Spleen (tissue), 11 donors: ENCODE data around the gene LPO. TPM values are rescaled to one million over a fixed set of nuclear protein-coding genes. Genes with fewer than 3 reads are reported as not detected.

ENCODE experiments used
- DNase-seq: peaks from one replicate; pipeline ENCODE4 v3.0.0-alpha.2; 2020
- H3K27ac ChIP-seq, 8 donors: fragments of 200-600 bp; sonication (generic) in 7 of 8; 1 replicate in 4 of 8; 2 replicates in 4 of 8; pipeline versions ENCODE4 v1.5.0 to v1.8.0; 2016 to 2021; ENCODE audit warnings: inconsistent platforms in 4 of 8, mild to moderate bottlenecking in 4 of 8, moderate library complexity in 1 of 8
- H3K27me3 ChIP-seq, 7 donors: fragments of 200-600 bp; sonication (generic) in 6 of 7; replicated peaks in 1 of 7; 1 replicate in 4 of 7; 2 replicates in 3 of 7; pipeline versions ENCODE4 v1.5.0 to v1.8.0; 2016 to 2021; ENCODE audit warnings: inconsistent platforms in 3 of 7, mild to moderate bottlenecking in 1 of 7
- H3K36me3 ChIP-seq, 6 donors: fragments of 200-600 bp; sonication (generic) in 5 of 6; 1 replicate in 4 of 6; 2 replicates in 2 of 6; pipeline versions ENCODE4 v1.5.0 to v1.8.0; 2016 to 2021; ENCODE audit warnings: inconsistent platforms in 2 of 6
- H3K4me1 ChIP-seq, 6 donors: fragments of 200-600 bp; sonication (generic) in 5 of 6; 1 replicate in 3 of 6; 2 replicates in 3 of 6; pipeline versions ENCODE4 v1.5.0 to v1.8.0; 2016 to 2021; ENCODE audit warnings: inconsistent platforms in 3 of 6
- H3K4me3 ChIP-seq, 8 donors: fragments of 200-600 bp; sonication (generic) in 7 of 8; 1 replicate in 4 of 8; 2 replicates in 4 of 8; pipeline versions ENCODE4 v1.5.0 to v1.8.0; 2016 to 2021; ENCODE audit warnings: inconsistent platforms in 4 of 8, mild to moderate bottlenecking in 4 of 8, moderate library complexity in 2 of 8
- H3K9me3 ChIP-seq, 8 donors: fragments of 200-600 bp; sonication (generic) in 7 of 8; 1 replicate in 4 of 8; 2 replicates in 4 of 8; pipeline versions ENCODE4 v1.5.0 to v1.8.0; 2016 to 2021; ENCODE audit warnings: inconsistent platforms in 4 of 8
- POLR2A ChIP-seq, 3 donors: fragments of 450-650 bp; IDR thresholded peaks; one replicate each; pipeline ENCODE4 v1.5.1; 2017; ENCODE audit warnings: antibody characterized with exemption in 3 of 3, mild to moderate bottlenecking in 1 of 3
- POLR2AphosphoS5 ChIP-seq, 3 donors: sonication (generic); formaldehyde crosslinking; IDR thresholded peaks; one replicate each; pipeline ENCODE4 v1.5.1; 2017; ENCODE audit warnings: antibody characterized with exemption in 3 of 3
- WGBS, 5 donors: extraction: QIAGEN DNeasy Blood & Tissue Kit in 3 of 5; methylation state at CpG; one replicate each; pipeline versions ENCODE4 v1.1.5 to v1.1.7; 2013 to 2018; 5-methylcytosine and 5-hydroxymethylcytosine counted together
- intact Hi-C: fragments of 100-400 bp; cut with DNase I; formaldehyde crosslinking; loops from one replicate; pipeline ENCODE4 v1.15.0; 2023; ENCODE audit warnings: low total_unique reads
- polyA plus RNA-seq, 3 donors: library from polyadenylated mRNA; stranded (reverse); fragments of 200-250 nt; gene quantifications; one replicate each; pipeline ENCODE4 v1.2.1, GENCODE V29; 2013
- total RNA-seq, 7 donors: library from RNA; depleted of rRNA in 3 of 7; stranded (reverse); fragments of >200 nt in 3 of 7; fragmentation: NEBNext Ultra II Directional in 4 of 7; extraction: Animal tissue kit (Norgen Biotek cat#: 25700) in 4 of 7; gene quantifications; one replicate each; pipeline versions ENCODE4 v1.1.0 to v1.2.1, GENCODE V29; 2016 to 2021
- TF ChIP-seq, protein P1 (sequence below), 11 experiments: fragments of 200-600 bp in 7 of 11; fragments of 450-650 bp in 4 of 11; sonication (generic) in 4 of 11; IDR thresholded peaks in 8 of 11; conservative IDR thresholded peaks in 3 of 11; 1 replicate in 7 of 11; 2 replicates in 4 of 11; pipeline versions ENCODE4 v1.4.0 to v1.8.0; 2016 to 2021; ENCODE audit warnings: antibody characterized with exemption in 11 of 11, inconsistent platforms in 4 of 11, mild to moderate bottlenecking in 1 of 11
- donor health status: healthy with polysubstance abuse.
- donor health status: DM: no; HTN: no; CAD: no; lungs with moderate emphysema.
- donor health status: DM: no; HTN: no; CAD: no.
- donor health status: Bipolar disorder and iron deficiency.
- donor health status: healthy.
- donor health status: DM: no; HTN: no; CAD: no.
- donor health status: DM: yes; HTN: yes; CAD: no.

Gene LPO
- total and polyA plus RNA-seq, 10 donors, result 0.02 to 0.10 (median 0.06) TPM; not detected in 7

DNA sequence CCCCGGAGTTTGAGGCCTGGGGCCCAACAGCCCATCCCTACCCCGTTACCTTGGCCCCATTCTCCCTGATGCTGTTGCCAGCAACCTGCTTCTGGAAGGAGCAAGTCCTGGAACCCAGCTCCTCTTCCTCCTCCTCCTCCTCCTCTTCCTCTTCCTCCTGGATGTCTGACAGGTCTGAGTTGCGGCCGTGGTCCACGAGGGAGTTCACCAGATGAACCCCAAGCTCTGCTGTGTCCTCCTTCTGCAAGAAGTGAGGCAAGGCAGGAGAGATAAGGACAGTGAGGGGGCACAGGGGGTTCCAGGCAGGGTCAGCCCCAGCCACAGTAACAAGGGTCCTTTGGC, 71.5 kb downstream of the LPO start:
- Histone ChIP-seq H3K4me3 (no peak overlapping the region), H3K27ac (no peak overlapping the region), H3K9me3 (no peaks in the 10 kb centered on the region), H3K27me3 (no peaks in the 10 kb centered on the region), H3K4me1 (peaks cover 0 to 11% (median 0%) of the 10 kb centered on the region in 6 donors), H3K36me3 (peaks cover 0 to 50% (median 0%) of the 10 kb centered on the region in 6 donors)
- DNase-seq, result no peak
- TF ChIP-seq, protein P1, sequence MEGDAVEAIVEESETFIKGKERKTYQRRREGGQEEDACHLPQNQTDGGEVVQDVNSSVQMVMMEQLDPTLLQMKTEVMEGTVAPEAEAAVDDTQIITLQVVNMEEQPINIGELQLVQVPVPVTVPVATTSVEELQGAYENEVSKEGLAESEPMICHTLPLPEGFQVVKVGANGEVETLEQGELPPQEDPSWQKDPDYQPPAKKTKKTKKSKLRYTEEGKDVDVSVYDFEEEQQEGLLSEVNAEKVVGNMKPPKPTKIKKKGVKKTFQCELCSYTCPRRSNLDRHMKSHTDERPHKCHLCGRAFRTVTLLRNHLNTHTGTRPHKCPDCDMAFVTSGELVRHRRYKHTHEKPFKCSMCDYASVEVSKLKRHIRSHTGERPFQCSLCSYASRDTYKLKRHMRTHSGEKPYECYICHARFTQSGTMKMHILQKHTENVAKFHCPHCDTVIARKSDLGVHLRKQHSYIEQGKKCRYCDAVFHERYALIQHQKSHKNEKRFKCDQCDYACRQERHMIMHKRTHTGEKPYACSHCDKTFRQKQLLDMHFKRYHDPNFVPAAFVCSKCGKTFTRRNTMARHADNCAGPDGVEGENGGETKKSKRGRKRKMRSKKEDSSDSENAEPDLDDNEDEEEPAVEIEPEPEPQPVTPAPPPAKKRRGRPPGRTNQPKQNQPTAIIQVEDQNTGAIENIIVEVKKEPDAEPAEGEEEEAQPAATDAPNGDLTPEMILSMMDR (IDR thresholded peaks at IDR 0.05 in 8 of 11, conservative IDR thresholded peaks at IDR 0.05 in 3 of 11), result no peak
- TF ChIP-seq POLR2AphosphoS5 (IDR thresholded peaks at IDR 0.05) (no peak), POLR2A (IDR thresholded peaks at IDR 0.05) (no peak)
- 55 to 71% (median 62%) methylated on average over 5 of the region's 5 CpGs for WGBS, 5 donors
- intact Hi-C loops, result loop anchor here (10.0 kb wide), 1 partner anchor 105 kb away; the partner anchor contains the start of gene RNF43

DNA sequence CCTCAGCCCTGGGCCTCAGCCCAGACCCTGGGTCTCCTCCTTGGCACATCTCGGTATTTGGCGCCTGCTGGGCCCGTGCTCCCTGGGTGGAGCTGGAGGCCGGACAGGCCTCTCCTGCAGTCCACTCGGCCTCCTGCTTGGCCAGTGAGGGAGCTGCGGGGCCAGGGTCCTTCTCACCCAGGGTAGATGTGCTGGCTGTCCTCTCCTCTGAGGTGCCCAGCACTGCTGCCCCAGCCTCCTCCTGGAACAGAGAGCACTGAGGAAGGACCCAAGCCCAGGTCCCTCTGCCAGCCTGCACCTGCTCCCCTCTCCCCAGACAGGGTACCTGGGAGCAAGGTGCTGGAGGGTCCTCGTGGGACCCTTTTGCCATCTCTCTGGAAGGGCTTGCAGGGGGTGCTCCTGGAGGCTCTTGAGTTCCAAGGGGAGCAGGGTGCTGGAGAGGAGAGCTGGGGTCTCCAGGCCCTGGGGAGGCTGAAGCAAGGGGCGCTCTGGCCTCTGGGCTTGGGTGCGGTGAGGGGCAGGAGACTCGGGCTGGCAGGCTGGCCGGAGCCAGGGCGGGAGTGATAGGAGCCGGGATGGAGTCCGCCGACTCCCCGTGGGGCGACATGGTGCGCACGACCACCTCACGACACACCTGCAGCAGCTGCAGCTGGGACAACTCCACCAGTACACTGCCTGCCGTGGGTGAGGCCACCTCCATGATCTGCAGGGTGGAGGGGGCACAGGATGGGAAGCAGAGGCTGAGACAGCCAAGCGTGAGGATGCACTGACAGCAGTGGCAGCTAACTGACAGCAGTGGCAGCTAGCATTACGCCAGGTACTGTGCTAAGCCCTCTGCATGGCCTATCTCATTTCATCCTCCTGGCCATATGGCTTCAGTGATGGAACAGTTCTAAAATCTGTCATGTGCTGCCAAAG, 72.4 kb downstream of the LPO start:
- no peaks in the 10 kb centered on the region for H3K27me3 ChIP-seq
- no peak overlapping the region for H3K4me3 ChIP-seq
- intact Hi-C loops, result loop anchor here (10.0 kb wide), 1 partner anchor 104 kb away; the partner anchor contains the start of gene RNF43
- no peak for DNase-seq
- 88 to 95% (median 91%) methylated on average over 15 to 23 of the region's 23 CpGs for WGBS, 5 donors
- H3K9me3 ChIP-seq, result no peaks in the 10 kb centered on the region
- no peak overlapping the region for H3K27ac ChIP-seq
- no peak for TF ChIP-seq POLR2AphosphoS5 (IDR thresholded peaks at IDR 0.05)
- TF ChIP-seq, protein P1 (IDR thresholded peaks at IDR 0.05 in 8 of 11, conservative IDR thresholded peaks at IDR 0.05 in 3 of 11), result no peak
- TF ChIP-seq POLR2A (IDR thresholded peaks at IDR 0.05), result no peak
- peaks cover 0 to 11% (median 0%) of the 10 kb centered on the region in 6 donors for H3K4me1 ChIP-seq
- H3K36me3 ChIP-seq, result peaks cover 0 to 50% (median 0%) of the 10 kb centered on the region in 6 donors

DNA sequence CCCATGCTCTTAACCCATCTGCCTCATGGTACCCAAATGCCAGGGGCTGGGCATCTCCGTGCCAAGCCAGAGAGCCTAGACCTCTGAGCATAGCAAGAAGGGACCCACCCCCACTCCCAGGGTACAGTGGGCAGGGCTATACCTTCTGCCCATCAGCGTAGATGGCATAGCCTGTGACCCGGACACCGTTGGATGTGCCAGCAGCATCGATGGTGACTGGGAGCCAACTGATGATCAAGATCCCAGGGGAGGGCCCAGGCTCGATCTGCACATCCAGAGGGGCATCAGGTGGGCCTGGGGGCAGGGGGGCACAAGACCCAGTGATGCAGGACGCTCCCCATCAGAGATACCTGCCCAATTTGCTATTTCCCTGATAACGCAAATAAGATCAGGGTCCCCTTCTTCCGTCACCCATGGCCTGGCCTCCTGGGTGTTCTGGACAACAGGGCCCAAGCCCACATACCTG, 73.1 kb downstream of the LPO start:
- H3K27ac ChIP-seq, result no peak overlapping the region
- H3K27me3 ChIP-seq, result no peaks in the 10 kb centered on the region
- H3K4me3 ChIP-seq, result no peak overlapping the region
- no peaks in the 10 kb centered on the region for H3K9me3 ChIP-seq
- TF ChIP-seq, protein P1 (IDR thresholded peaks at IDR 0.05 in 8 of 11, conservative IDR thresholded peaks at IDR 0.05 in 3 of 11), result no peak
- peaks cover 0 to 11% (median 0%) of the 10 kb centered on the region in 6 donors for H3K4me1 ChIP-seq
- H3K36me3 ChIP-seq, result peaks cover 0 to 50% (median 0%) of the 10 kb centered on the region in 6 donors
- no peak for DNase-seq
- WGBS, 5 donors, result 89 to 100% (median 96%) methylated on average over 4 to 9 of the region's 9 CpGs
- intact Hi-C loops, result loop anchor here (10.0 kb wide), 1 partner anchor 103 kb away; the partner anchor contains the start of gene RNF43
